HepG2 (cell line): Measurements from ENCODE around the gene ARVCF. TPM values are rescaled to one million over a fixed set of nuclear protein-coding genes. Genes with fewer than 3 reads are reported as not detected.

Source experiments
- ATAC-seq: fragments of 200-7000 bp; cut with Tn5 transposase; 3 replicates; pipeline ENCODE4 v1.9.1; 2020; ENCODE audit warnings: mild to moderate bottlenecking, moderate library complexity
- BruUV-seq: library from RNA; stranded (reverse); fragments of 400-500 nt; replicated peaks from 2 replicates; lab custom pipeline; 2021; lab: Mats Ljungman, UMichigan
- CTCF ChIA-PET: fragments of 300-600 bp; formaldehyde crosslinking; extraction: SDS; loops from one replicate; lab custom pipeline; 2021; ENCODE audit warnings: low total read pairs, inconsistent platforms, low intra/inter-chr PET ratio; lab: Yijun Ruan, JAX
- POLR2A ChIA-PET: fragments of 350-600 bp; sonication (Branson Sonifier 250); formaldehyde crosslinking; loops from one replicate; lab custom pipeline; 2020; ENCODE audit warnings: antibody characterized with exemption, inconsistent platforms; lab: Yijun Ruan, JAX
- DNase-seq: peaks from one replicate; pipeline ENCODE4 v3.0.0-alpha.2; 2015; ENCODE audit warnings: low spot score
- FAIRE-seq: peaks from 3 replicates; lab custom pipeline; 2011; peaks lifted over from hg19 to GRCh38; lab: Jason Lieb, UNC
- H2AFZ ChIP-seq: one replicate; pipeline ENCODE4 v1.6.1; 2011; ENCODE audit warnings: low read length, inconsistent platforms
- H3K27ac ChIP-seq: fragments of 300-600 bp; 3 replicates; pipeline ENCODE4 v1.8.0; 2011; ENCODE audit warnings: mixed run types, mild to moderate bottlenecking, mixed read lengths, low read length, inconsistent platforms; ENCODE audit not compliant: insufficient read depth; ENCODE audit errors: extremely low read length
- H3K27me3 ChIP-seq, 2 experiments: fragments of 200-600 bp in 1 of 2; 2 replicates in 1 of 2; 3 replicates in 1 of 2; pipeline versions ENCODE4 v1.6.0 to v1.8.0; 2011; ENCODE audit warnings: low read length in 2 of 2, mild to moderate bottlenecking in 2 of 2, moderate library complexity in 2 of 2, inconsistent platforms in 1 of 2; ENCODE audit not compliant: insufficient read depth in 2 of 2, control insufficient read depth in 1 of 2
- H3K36me3 ChIP-seq, 2 experiments: fragments of 200-600 bp in 1 of 2; replicated peaks in 1 of 2; 2 replicates in 1 of 2; 3 replicates in 1 of 2; pipeline versions ENCODE4 v1.5.1 to v1.8.0; 2011; ENCODE audit warnings: low read length in 2 of 2, inconsistent platforms in 1 of 2; ENCODE audit not compliant: insufficient read depth in 2 of 2, control insufficient read depth in 1 of 2
- H3K4me1 ChIP-seq: 2 replicates; pipeline ENCODE4 v1.5.1; 2012; ENCODE audit warnings: low read length, inconsistent platforms; ENCODE audit not compliant: insufficient read depth
- H3K4me2 ChIP-seq: 2 replicates; pipeline ENCODE4 v1.6.0; 2011; ENCODE audit warnings: low read depth, low read length, inconsistent platforms
- H3K4me3 ChIP-seq, 3 experiments: fragments of 200-600 bp in 1 of 3; sonication (generic), shearing (Covaris generic) in 1 of 3; replicated peaks in 1 of 3; 2 replicates each; pipeline ENCODE4 v1.5.1; 2011 to 2016; ENCODE audit warnings: low read length in 3 of 3, inconsistent platforms in 2 of 3, low read depth in 2 of 3, mild to moderate bottlenecking in 2 of 3, control low read depth in 1 of 3, mixed read lengths in 1 of 3; ENCODE audit not compliant: insufficient read depth in 1 of 3
- H3K79me2 ChIP-seq: one replicate; pipeline ENCODE4 v1.6.1; 2011; ENCODE audit warnings: low read length, inconsistent platforms; ENCODE audit not compliant: insufficient read depth
- H3K9ac ChIP-seq: 2 replicates; pipeline ENCODE4 v1.6.0; 2011; ENCODE audit warnings: mild to moderate bottlenecking, low read depth, low read length, inconsistent platforms; ENCODE audit not compliant: insufficient read depth
- H3K9me3 ChIP-seq: 2 replicates; pipeline ENCODE4 v1.5.1; 2012; ENCODE audit warnings: mild to moderate bottlenecking, low read length
- H4K20me1 ChIP-seq: 2 replicates; pipeline ENCODE4 v1.6.0; 2011; ENCODE audit warnings: inconsistent platforms, mild to moderate bottlenecking, low read length, moderate library complexity; ENCODE audit not compliant: insufficient read depth
- CHD2 ChIP-seq: IDR thresholded peaks from 2 replicates; pipeline ENCODE4 v1.6.1; 2011; ENCODE audit warnings: low read depth, low read length, improper control_type of control experiment
- ELF4 ChIP-seq: sonication (generic); formaldehyde crosslinking; IDR thresholded peaks from 2 replicates; pipeline ENCODE4 v1.5.0; 2020; ENCODE audit warnings: missing genetic modification reagents, mild to moderate bottlenecking, moderate library complexity, borderline replicate concordance
- GTF2F1 ChIP-seq: fragments of 150-350 bp; IDR thresholded peaks from 2 replicates; pipeline ENCODE4 v1.6.1; 2014; ENCODE audit warnings: low read length
- HNF1B ChIP-seq: sonication (generic); formaldehyde crosslinking; IDR thresholded peaks from 2 replicates; pipeline ENCODE4 v1.5.1; 2020; ENCODE audit warnings: mild to moderate bottlenecking, moderate library complexity, missing genetic modification reagents
- KLF9 ChIP-seq: IDR thresholded peaks from 2 replicates; pipeline ENCODE4 v1.6.1; 2016; ENCODE audit warnings: low read depth
- NFIC ChIP-seq: IDR thresholded peaks from 2 replicates; pipeline ENCODE4 v1.6.1; 2012; ENCODE audit warnings: mild to moderate bottlenecking, low read length, inconsistent platforms
- PHF5A ChIP-seq: IDR thresholded peaks from one replicate; pipeline ENCODE4 v1.6.1; 2018; ENCODE audit warnings: low read depth, missing genetic modification reagents; ENCODE audit not compliant: unreplicated experiment
- PHF8 ChIP-seq: sonication (generic); formaldehyde crosslinking; IDR thresholded peaks from 2 replicates; pipeline ENCODE4 v1.5.0; 2020; ENCODE audit warnings: missing genetic modification reagents
- PRMT3 ChIP-seq: sonication (generic); formaldehyde crosslinking; IDR thresholded peaks from 2 replicates; pipeline ENCODE4 v1.8.1; 2022; ENCODE audit warnings: low read depth, mild to moderate bottlenecking, moderate library complexity, missing genetic modification reagents, borderline replicate concordance
- RFXANK ChIP-seq: IDR thresholded peaks from 2 replicates; pipeline ENCODE4 v1.6.1; 2016
- ZBTB7B ChIP-seq: sonication (generic); formaldehyde crosslinking; IDR thresholded peaks from 2 replicates; pipeline ENCODE4 v1.4.0; 2020; ENCODE audit warnings: missing genetic modification reagents
- ZBTB8A ChIP-seq: sonication (generic); formaldehyde crosslinking; IDR thresholded peaks from 2 replicates; pipeline ENCODE4 v1.4.0; 2020; ENCODE audit warnings: mild to moderate bottlenecking, low read depth, missing genetic modification reagents, borderline replicate concordance
- ZNF619 ChIP-seq: sonication (generic); formaldehyde crosslinking; IDR thresholded peaks from 2 replicates; pipeline ENCODE4 v1.4.0; 2020; ENCODE audit warnings: mild to moderate bottlenecking, missing genetic modification reagents
- ZSCAN22 ChIP-seq: sonication (generic); formaldehyde crosslinking; IDR thresholded peaks from 2 replicates; pipeline ENCODE4 v1.4.0; 2020; ENCODE audit warnings: mild to moderate bottlenecking, missing genetic modification reagents
- WGBS: methylation state at CpG from one replicate; pipeline ENCODE4 v1.1.6; 2017; ENCODE audit warnings: low lambda C conversion rate; 5-methylcytosine and 5-hydroxymethylcytosine counted together
- in situ Hi-C: cut with HindIII; loops from 2 replicates; pipeline ENCODE4 v1.10.0; 2017; ENCODE audit warnings: low pct_unique_long_range_greater_than_20kb; ENCODE audit not compliant: extremely low pct_ligation_motif_present
- intact Hi-C: fragments of 100-400 bp; cut with micrococcal nuclease; formaldehyde crosslinking; loops from one replicate; pipeline ENCODE4 v1.10.0; 2022; ENCODE audit not compliant: unreplicated experiment
- polyA plus RNA-seq, 8 experiments: library from polyadenylated mRNA; depleted of rRNA in 3 of 8; stranded (reverse) in 7 of 8; unstranded in 1 of 8; fragments of >200 nt; fragmentation: Illumina TruSeq in 4 of 8; extraction: Trizol in 4 of 8; gene quantifications; 2 replicates each; pipeline versions ENCODE4 v1.2.1 to v1.2.3, GENCODE V29; 2011 to 2016; ENCODE audit warnings: low read depth in 4 of 8, missing spikeins in 1 of 8, mixed read lengths in 1 of 8; ENCODE audit not compliant: insufficient read depth in 1 of 8
- total RNA-seq, 5 experiments: library from RNA; depleted of rRNA; stranded (reverse); fragments of >200 nt; fragmentation: Illumina TruSeq; extraction: Trizol; gene quantifications; 2 replicates each; pipeline ENCODE4 v1.2.3, GENCODE V29; 2016; ENCODE audit warnings: low read depth in 1 of 5

The ARVCF gene
- total and polyA plus RNA-seq, 2 of the 13 experiments (the other 11 are each of a cell fraction or from before 2014, with no cell fraction given): 16.4 to 17.7 TPM

DNA sequence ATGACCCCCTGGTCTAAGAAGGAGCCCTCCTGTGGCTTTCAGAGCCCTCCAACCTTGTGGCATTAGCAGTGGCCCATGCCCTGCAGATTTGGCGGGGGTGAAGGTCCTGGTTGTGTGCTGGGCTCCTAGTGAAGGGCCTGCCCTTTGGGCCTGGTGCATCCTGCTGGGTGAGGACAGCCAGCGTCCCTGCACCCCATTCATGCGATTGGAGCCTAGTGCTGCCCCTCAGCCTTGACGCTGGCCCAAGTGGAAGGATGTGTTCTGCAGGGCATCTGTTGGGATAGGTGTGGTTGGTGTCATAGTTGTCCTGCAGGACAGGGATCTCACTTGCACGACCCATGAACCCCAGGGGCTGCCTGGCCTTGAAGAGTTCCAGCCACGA is 35.3 kb upstream of the ARVCF start:
- H3K4me3 ChIP-seq: no peak overlapping the region
- no peaks in the 10 kb centered on the region for H3K9me3 ChIP-seq
- no peak overlapping the region for H3K4me2 ChIP-seq
- H4K20me1 ChIP-seq: no peaks in the 10 kb centered on the region
- intact Hi-C loops (no loop called here), in situ Hi-C loops (no loop called here)
- no peaks in the 10 kb centered on the region for H3K79me2 ChIP-seq
- DNase-seq (no peak), FAIRE-seq (no peak), ATAC-seq (no peak)
- POLR2A ChIA-PET: no interaction called here
- 91% methylated on average over 6 of the region's 6 CpGs for WGBS
- peaks cover 2 to 26% of the 10 kb centered on the region in 2 experiments; a peak in 3 of 5 replicates for H3K36me3 ChIP-seq
- H2AFZ ChIP-seq: no peak overlapping the region
- CTCF ChIA-PET: no interaction called here
- H3K27me3 ChIP-seq: no peaks in the 10 kb centered on the region
- no peak overlapping the region for H3K27ac ChIP-seq
- no peak overlapping the region for H3K9ac ChIP-seq
- BruUV-seq: no TSS peak
- H3K4me1 ChIP-seq: no peaks in the 10 kb centered on the region
- no peak for TF ChIP-seq PHF5A (CRISPR knock-in tag)
- TF ChIP-seq KLF9 (CRISPR knock-in tag): no peak
- no peak for TF ChIP-seq ZBTB8A (CRISPR knock-in tag)
- TF ChIP-seq ZNF619: no peak
- TF ChIP-seq ZSCAN22: no peak
- TF ChIP-seq ELF4 (CRISPR knock-in tag): no peak
- TF ChIP-seq NFIC: no peak
- no peak for TF ChIP-seq PHF8 (CRISPR knock-in tag)
- TF ChIP-seq PRMT3 (CRISPR knock-in tag): no peak
- TF ChIP-seq ZBTB7B (CRISPR knock-in tag): no peak
- no peak for TF ChIP-seq GTF2F1
- TF ChIP-seq RFXANK (CRISPR knock-in tag): no peak
- no peak for TF ChIP-seq HNF1B
- TF ChIP-seq CHD2: no peak
- TF ChIP-seq, all 625 proteins: peak for 0
